Measurements from ENCODE around the gene CNKSR2.
"Not testable (repeated sequence)": the region's sequence is repeated elsewhere in the genome, so short reads cannot be mapped to it uniquely, and the experiment has no call there.

The CNKSR2 gene

DNA sequence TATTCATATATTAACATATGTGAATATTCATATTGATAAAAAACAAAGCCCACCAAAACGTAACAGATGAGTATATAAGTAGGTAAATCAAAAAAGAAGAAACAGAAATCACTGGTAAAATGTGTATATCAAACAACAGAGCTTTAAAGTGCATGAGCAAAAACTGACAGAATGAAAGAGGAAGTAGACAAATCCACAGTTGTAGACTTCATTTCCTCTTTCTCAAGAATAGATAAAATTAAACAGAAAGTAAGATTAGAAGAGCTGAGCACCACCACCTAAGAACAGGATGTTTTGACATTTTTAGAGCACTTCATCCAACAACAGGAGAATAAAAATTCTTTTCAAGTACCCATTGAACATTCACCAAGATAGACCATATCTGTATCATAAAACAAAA is 64.6 kb downstream of the CNKSR2 start:
- DNase-seq (ENCODE audit: low read depth in 2 of 2) = no peak

DNA sequence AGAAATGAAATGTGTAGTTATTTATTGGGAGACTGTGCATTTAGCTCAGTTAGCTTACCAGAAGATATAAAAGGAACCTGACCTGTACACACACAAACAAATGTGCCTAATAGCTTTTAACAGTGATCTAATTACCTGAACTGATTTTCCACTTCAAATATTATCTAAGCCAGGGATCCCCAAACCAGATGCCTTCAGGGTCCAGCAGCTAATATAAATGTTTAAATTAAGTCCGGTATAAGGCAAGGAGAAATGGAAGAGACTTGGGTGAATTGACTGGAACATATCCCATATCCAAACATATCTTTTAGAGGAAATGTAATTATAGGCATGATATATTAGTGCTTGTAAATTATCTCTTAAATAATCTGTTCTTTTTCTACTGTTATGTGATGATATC is 66.7 kb downstream of the CNKSR2 start:
- DNase-seq (ENCODE audit: low read depth in 2 of 2) = no peak

DNA sequence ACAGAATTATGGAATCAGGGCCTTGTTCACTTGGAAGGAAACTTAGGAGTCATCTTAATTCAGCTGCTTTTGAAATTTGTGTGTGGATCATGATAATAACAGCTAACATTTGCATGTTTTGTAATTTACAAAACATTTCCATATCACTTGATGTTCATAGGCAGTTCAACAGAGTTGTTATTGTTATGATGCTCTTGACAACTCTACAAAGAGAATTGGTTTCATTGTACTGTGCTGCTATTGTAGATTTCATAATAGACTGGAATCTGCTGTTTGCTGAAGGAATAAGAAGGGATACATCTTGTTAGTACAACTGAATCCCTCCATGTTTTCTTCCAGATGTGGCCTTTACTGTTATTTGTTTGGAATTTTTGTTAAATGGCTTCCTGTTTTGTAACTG is 83.5 kb downstream of the CNKSR2 start:
- DNase-seq (ENCODE audit: low read depth in 2 of 2) = no peak

DNA sequence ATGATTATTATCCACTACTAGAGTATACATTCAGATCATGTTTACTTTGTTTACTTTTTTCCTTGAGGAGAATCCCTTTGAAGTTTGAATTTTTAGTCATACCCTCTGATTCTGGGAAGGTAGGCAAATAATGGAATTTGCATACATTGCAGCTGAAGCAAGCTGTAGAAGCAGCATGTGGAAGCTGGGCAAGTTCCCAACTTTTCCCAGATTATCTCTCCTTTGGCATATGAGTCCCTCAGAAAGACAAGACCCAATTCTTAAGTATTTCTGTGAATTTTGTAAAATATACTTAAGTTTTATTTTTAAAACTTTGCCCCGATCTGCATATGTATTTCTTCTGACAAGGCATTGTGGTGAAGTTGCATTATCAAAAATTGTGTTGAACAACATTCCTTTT is 94.9 kb downstream of the CNKSR2 start:
- no peak for DNase-seq (ENCODE audit: low read depth in 2 of 2)

- no peak for DNase-seq (ENCODE audit: low read depth in 2 of 2)
These were observed 102.7 kb downstream of the CNKSR2 start for GRCh38 chrX:21476909-21477308.

DNA sequence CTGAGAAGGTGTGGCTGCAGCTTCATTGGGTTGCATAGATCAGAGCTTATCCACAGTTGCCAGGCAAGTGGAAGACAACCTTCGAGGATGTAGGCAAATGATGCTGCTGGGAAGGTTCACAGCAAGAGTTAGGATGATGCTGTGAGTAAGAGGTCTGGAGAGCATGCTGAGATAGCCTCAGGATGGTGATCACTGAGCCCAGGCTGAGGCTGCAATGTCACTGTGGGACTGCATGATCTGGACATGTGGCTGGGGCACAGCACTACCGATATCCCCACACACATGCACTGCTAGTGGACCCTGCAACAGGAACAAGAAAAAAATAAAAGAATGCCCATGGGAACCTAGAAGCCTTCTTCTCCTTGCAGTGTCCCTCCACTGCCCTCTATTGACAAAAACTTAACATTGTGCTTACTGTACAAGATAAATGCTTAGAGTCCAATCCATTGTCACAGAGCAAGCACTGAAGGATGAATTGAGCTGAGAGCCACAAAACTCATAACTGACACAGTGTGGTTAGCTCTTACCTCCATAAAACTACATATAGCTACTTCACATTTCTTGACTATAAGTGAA is 105.6 kb downstream of the CNKSR2 start:
- no peak for DNase-seq (ENCODE audit: low read depth in 2 of 2)

DNA sequence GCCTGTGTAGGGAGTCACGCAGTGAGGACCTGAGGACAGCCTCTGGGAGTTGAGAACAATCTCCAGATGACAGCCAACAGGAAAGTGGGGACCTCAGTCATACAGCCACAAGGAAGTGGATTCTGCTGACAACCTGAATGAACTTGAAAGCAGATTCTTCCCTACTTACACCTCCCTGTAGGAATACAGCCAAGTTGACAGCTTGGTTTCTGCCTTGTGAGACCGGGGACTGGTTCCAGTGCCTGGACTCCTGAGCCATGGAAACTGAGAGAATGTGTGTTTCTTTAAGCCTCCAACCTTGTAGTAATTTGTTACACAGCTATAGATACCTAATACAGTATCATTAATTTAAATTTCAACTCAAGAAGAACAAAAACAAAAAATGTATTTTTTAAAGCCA is 107.5 kb downstream of the CNKSR2 start:
- no peak for DNase-seq (ENCODE audit: low read depth in 2 of 2)

- DNase-seq (ENCODE audit: low read depth in 2 of 2) = not testable (repeated sequence)
These were observed 109.8 kb downstream of the CNKSR2 start for GRCh38 chrX:21484051-21484450.

- DNase-seq (ENCODE audit: low read depth in 2 of 2) = no peak
These were observed 113.6 kb downstream of the CNKSR2 start for GRCh38 chrX:21487832-21488231.

DNA sequence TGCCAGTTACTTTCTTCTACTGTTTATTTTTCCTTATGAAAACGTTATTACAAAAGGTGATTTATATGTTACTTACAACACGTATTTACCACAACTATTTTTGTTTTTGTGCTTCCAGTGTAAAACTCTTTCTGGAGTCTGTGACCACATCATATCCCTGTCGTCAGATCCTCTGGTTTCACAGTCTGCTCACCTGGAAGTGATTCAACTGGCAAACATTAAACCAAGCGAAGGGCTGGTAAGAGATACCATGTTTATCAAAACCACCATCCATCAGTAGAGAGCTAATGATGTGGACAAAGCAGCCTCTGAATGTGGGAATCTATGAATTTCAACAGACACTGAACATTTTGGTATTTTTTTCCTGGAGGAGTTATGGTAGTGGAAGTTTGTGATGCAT is 116.1 kb downstream of the CNKSR2 start:
- DNase-seq (ENCODE audit: low read depth in 2 of 2) = no peak

DNA sequence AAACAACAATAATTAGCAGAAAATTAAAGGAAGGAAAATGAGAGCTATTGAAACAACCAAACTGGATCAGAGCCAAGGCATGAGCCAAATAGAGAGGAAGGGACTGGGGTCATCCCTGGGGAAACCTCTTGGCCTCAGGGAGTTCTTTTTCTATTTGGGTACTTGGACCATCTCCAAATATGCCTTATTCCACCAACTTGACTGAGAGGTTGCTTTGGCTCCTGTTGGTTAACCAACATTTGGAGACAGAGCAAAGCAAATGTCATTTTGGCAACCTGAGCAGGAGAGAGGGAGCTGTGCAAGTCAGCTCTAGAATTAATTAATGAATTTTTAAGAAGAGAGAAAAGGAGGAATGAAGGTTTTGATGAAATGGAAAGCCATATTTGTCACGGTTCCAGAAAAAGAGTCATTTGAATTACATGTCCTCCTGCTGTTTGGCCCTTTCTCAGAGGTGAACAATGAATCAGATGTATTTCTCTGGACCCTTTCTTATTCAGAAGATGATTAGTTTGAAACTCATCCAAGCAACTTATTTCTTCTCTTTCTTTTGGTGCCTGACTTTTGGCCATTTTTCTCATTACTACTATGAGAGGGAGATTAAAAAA is 119.1 kb downstream of the CNKSR2 start:
- DNase-seq (ENCODE audit: low read depth in 2 of 2) = no peak

- no peak for DNase-seq (ENCODE audit: low read depth in 2 of 2)
These were observed 129.4 kb downstream of the CNKSR2 start for GRCh38 chrX:21503593-21503992.

DNA sequence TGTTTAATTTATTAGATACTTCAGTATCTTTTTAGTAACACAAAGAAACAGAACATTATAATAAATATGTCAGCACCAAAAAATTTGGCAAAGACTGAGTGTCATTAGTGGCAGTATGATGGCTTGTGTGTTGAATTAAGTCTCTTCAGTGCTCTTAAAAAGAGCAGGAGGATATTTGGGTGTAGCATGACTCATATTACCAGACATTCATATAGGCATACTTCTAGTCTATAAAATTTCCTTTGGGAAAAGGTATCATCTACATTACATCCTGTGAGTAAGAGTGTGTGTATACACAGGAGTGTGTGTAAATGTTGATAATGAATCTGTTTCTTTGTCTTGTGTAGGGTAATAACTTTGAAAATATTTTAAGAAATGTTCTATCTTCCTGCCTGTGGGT is 135.7 kb downstream of the CNKSR2 start:
- no peak for DNase-seq (ENCODE audit: low read depth in 2 of 2)

GRCh38 chrX:21524008-21524407 is 149.8 kb downstream of the CNKSR2 start:
- no peak for DNase-seq (ENCODE audit: low read depth in 2 of 2)

- no peak for DNase-seq (ENCODE audit: low read depth in 2 of 2)
These were observed 153.9 kb downstream of the CNKSR2 start for GRCh38 chrX:21528076-21528475.

DNA sequence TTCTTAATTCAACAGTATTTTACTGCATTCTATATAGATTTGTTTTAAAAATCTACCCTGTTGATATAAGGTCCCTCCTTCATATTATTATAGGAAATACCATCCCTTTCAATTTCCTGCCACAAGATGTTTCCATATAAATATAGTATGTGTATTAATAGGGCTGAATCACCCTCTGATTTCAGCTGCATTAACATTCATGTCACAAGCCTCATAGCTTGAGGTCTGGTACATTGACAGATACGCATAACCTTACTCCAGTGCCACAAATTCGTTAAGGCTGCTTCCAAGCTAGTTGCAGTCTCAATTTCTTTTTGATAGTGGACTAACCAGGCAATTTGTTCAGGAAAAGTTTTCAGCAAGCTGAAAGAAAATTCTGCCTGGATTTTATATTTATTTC is 155.6 kb downstream of the CNKSR2 start:
- DNase-seq (ENCODE audit: low read depth in 2 of 2) = no peak

DNA sequence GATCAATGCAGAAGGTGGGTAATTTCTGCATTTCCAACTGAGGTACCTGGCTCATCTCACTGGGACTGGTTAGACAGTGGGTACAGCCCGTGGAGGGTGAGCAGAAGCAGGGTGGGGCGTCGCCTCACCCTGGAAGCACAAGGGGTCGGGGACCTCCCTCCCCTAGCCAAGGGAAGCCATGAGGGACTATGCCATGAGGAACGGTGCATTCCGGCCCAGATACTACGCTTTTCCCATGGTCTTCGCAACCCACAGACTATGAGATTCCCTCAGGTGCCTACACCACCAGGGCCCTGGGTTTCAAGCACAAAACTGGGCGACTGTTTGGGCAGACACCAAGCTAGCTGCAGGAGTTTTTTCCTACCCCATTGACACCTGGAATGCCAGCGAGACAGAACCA is 170.4 kb downstream of the CNKSR2 start:
- DNase-seq (ENCODE audit: low read depth in 2 of 2) = not testable (repeated sequence)

GRCh38 chrX:21559417-21559816 is 185.2 kb downstream of the CNKSR2 start:
- DNase-seq (ENCODE audit: low read depth in 2 of 2) = no peak

DNA sequence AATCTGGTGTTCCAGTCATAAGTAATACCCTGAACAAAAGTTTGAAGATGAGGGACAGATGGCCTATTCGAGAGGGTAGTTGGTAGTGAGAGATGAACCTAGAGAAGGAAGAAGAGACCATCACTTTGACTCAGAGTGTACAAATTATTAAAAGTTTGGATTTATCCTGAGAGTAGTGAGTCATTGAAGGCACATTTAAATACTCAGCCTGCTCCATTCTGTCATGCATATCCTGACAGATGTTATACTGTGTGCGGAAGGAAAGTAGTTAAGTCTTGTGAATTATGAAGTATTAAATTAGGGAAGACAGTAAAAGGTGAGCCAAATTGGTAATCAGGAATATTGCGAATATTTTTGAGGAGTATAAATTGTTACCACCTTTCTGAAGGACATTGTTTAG is 190.8 kb downstream of the CNKSR2 start:
- no peak for DNase-seq (ENCODE audit: low read depth in 2 of 2)

DNA sequence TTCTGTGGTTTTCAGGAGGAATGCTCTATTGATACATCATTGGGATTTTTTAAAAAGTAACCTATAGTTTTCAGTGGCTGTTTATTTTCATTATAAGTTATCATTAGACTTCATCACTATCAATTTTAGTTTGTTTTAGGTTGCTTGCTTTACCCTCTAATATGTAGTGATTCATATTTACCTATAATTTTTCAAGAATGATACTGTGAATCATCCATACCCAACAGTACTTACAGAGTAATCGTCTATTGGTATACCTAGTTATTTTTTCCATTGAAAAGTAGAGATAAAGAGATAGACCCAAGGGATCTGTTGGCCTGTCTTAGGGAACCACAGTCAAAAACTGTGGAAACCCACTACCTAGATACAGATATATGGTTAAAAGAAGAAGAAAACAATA is 200.6 kb downstream of the CNKSR2 start:
- no peak for DNase-seq (ENCODE audit: low read depth in 2 of 2)

- no peak for DNase-seq (ENCODE audit: low read depth in 2 of 2)
These were observed 207.3 kb downstream of the CNKSR2 start for GRCh38 chrX:21581479-21581878.

DNA sequence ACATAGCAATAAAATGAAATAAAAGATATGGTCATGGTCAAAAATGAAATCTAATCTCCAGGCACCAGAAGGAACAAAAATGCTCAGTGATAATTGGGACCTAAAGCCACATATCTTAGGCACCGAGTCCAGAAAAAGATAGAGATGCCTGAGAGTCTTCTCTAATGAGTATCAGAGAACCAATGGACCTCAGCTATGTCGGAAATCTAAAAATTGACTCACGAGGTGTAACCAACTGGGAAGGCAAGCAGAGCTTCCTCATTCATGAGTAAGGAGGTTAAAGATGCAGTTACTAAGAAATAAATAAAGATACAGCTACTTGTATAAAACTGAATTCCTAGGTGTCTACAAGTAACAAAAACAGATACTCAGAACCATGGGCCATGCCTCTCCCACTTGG is 211.8 kb downstream of the CNKSR2 start:
- no peak for DNase-seq (ENCODE audit: low read depth in 2 of 2)

DNA sequence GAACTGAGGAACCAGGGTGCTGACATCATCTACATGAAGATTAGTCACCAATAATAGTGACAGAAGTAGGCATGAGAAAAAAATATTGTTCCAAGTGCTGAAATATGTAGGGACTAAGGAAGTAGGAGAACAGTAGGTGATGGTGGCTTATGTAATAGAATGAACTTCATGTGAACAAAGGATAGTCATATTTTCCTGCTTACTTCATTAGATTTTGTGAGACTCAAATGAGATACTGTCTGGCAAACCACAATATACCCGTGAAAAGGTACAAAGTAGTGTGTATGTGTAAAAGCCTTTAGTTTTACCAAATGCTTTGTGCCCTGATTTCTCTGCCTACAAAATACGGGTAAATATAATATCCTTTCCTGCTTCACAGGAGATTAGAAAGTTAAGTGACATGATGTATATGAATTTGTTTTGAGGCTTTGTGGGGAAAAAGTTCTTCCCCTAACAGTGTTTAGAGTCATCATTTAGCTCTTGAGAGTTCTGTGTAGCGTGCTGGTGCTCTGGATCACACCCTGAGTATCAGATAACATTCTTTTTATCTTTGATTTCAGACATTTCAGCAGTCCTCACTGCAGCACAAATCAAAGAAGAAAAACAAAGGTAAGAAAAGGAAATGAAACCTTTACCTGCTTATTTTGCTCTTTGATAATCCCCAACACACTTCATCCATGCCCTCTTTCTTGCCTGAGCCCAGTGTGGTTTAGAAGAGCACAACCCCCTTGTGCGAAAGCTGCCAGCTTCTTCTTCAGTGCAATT is 216.0 kb downstream of the CNKSR2 start:
- no peak for DNase-seq (ENCODE audit: low read depth in 2 of 2)
